ENCODE data around the gene SENP8. TPM values are rescaled to one million over a fixed set of nuclear protein-coding genes. Genes with fewer than 3 reads are reported as not detected.

The SENP8 gene
- total RNA-seq, 4 donors from 2014 or later, result 1.2 to 2.2 (median 1.9) TPM

GRCh38 chr15:72105111-72105510, 13.1 kb upstream of the SENP8 start:
- Histone ChIP-seq H3K9me3 (no peaks in the 10 kb centered on the region), H3K27me3 (no peaks in the 10 kb centered on the region), H3K27ac (no peak overlapping the region), H3K4me3 (no peak overlapping the region), H3K4me1 (peaks cover 0 to 51% (median 11%) of the 10 kb centered on the region in 4 donors), H3K36me3 (no peaks in the 10 kb centered on the region)
- no peak for DNase-seq (ENCODE audit: low spot score in 2 of 2)
- WGBS, 2 donors, result 64 to 74% methylated on average over 3 of the region's 3 CpGs
- no peak for TF ChIP-seq EP300 (IDR thresholded peaks at IDR 0.05)

GRCh38 chr15:72106068-72106467, 12.1 kb upstream of the SENP8 start:
- WGBS, 2 donors, result 93 to 99% methylated on average over 2 of the region's 2 CpGs
- no peaks in the 10 kb centered on the region for H3K9me3 ChIP-seq
- no peak overlapping the region for H3K4me3 ChIP-seq
- H3K4me1 ChIP-seq, result peaks cover 0 to 51% (median 11%) of the 10 kb centered on the region in 4 donors
- no peak for DNase-seq (ENCODE audit: low spot score in 2 of 2)
- H3K36me3 ChIP-seq, result no peaks in the 10 kb centered on the region
- no peak for TF ChIP-seq POLR2A (IDR thresholded peaks at IDR 0.05)
- TF ChIP-seq EP300 (IDR thresholded peaks at IDR 0.05), result no peak
- no peak for TF ChIP-seq CTCF (IDR thresholded peaks at IDR 0.05)
- no peaks in the 10 kb centered on the region for H3K27me3 ChIP-seq
- no peak overlapping the region for H3K27ac ChIP-seq

GRCh38 chr15:72110355-72110754, 7.8 kb upstream of the SENP8 start:
- TF ChIP-seq CTCF (IDR thresholded peaks at IDR 0.05) (no peak), POLR2A (IDR thresholded peaks at IDR 0.05) (no peak), EP300 (IDR thresholded peaks at IDR 0.05) (no peak)
- H3K4me1 ChIP-seq, result peaks cover 0 to 59% (median 10%) of the 10 kb centered on the region in 4 donors
- no peaks in the 10 kb centered on the region for H3K36me3 ChIP-seq
- 90 to 96% methylated on average over 3 of the region's 3 CpGs for WGBS, 2 donors
- H3K4me3 ChIP-seq, result no peak overlapping the region
- H3K27me3 ChIP-seq, result no peaks in the 10 kb centered on the region
- DNase-seq (ENCODE audit: low spot score in 2 of 2), result no peak
- no peaks in the 10 kb centered on the region for H3K9me3 ChIP-seq
- H3K27ac ChIP-seq, result no peak overlapping the region

DNA sequence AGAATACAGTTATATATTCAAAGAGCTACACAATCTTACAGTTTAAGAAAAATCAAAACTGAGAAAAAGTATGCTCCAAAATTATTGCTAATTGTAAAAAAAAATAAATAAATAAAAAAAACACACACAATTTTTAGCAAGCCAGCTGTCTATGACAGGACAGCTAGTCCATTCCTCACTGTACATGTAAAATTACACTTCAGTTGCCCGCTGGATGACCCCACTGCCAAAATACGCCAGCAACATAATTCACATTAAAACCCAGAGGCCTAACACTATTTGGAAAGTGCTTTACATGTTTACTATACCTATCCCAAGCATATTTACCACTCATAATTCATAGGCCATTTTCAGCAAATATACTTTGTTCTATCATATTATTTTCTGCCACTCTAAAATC, 6.1 kb upstream of the SENP8 start:
- WGBS, 2 donors, result 49 to 54% methylated on average over 2 of the region's 2 CpGs

DNA sequence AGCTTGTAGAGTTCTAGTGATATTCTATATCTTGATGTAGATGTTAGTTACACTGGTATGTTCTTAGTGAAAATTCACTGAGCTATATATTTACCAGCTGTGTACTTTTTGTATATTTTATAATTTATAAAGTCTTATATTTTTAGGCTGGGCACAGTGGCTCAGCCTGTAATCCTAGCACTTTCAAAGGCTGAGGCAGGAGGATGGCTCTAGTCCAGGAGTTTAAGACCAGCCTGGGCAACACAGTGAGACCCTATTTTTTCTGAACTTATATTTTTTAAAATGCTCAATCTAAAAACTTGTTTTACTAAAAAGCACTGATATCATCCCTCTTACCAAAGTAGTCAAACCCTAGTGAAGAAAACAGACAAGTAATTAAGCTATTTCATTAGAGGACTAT, 5.4 kb upstream of the SENP8 start:
- no peak overlapping the region for H3K4me3 ChIP-seq
- H3K9me3 ChIP-seq, result no peaks in the 10 kb centered on the region
- peaks cover 0 to 58% (median 15%) of the 10 kb centered on the region in 4 donors for H3K4me1 ChIP-seq
- H3K36me3 ChIP-seq, result no peaks in the 10 kb centered on the region
- no peak overlapping the region for H3K27ac ChIP-seq
- no peaks in the 10 kb centered on the region for H3K27me3 ChIP-seq
- no peak for DNase-seq (ENCODE audit: low spot score in 2 of 2)
- no peak for TF ChIP-seq CTCF (IDR thresholded peaks at IDR 0.05)
- TF ChIP-seq POLR2A (IDR thresholded peaks at IDR 0.05), result no peak
- TF ChIP-seq EP300 (IDR thresholded peaks at IDR 0.05), result no peak

More for the DNA sequence above, 6.1 kb upstream of the SENP8 start:
- Histone ChIP-seq H3K27ac (no peak overlapping the region), H3K4me1 (peaks cover 0 to 65% (median 18%) of the 10 kb centered on the region in 4 donors), H3K36me3 (no peaks in the 10 kb centered on the region), H3K9me3 (no peaks in the 10 kb centered on the region), H3K27me3 (no peaks in the 10 kb centered on the region), H3K4me3 (no peak overlapping the region)
- no peak for DNase-seq (ENCODE audit: low spot score in 2 of 2)
- TF ChIP-seq CTCF (IDR thresholded peaks at IDR 0.05) (no peak), EP300 (IDR thresholded peaks at IDR 0.05) (no peak), POLR2A (IDR thresholded peaks at IDR 0.05) (no peak)

All from tibial nerve (tissue), 4 donors.